Gastroesophageal sphincter (tissue), 4 donors: Measurements from ENCODE around the gene GLDN. TPM values are rescaled to one million over a fixed set of nuclear protein-coding genes. Genes with fewer than 3 reads are reported as not detected.

Source experiments
- ATAC-seq: fragments of 150-250 bp; one replicate; pipeline ENCODE4 v1.9.1; 2016; ENCODE audit warnings: mild to moderate bottlenecking, moderate library complexity
- H3K27ac ChIP-seq, 4 donors: fragments of 200-600 bp; sonication (generic) in 3 of 4; 1 replicate in 3 of 4; 2 replicates in 1 of 4; pipeline ENCODE4 v1.5.1; 2016 to 2019
- H3K27me3 ChIP-seq: fragments of 200-600 bp; sonication (generic); one replicate; pipeline ENCODE4 v1.5.1; 2019
- H3K36me3 ChIP-seq, 2 donors: fragments of 200-600 bp; sonication (generic); one replicate each; pipeline ENCODE4 v1.5.1; 2019; ENCODE audit warnings: control low read depth in 1 of 2
- H3K4me1 ChIP-seq, 3 donors: fragments of 200-600 bp; sonication (generic); 1 replicate in 2 of 3; 2 replicates in 1 of 3; pipeline ENCODE4 v1.5.1; 2016 to 2019; ENCODE audit warnings: control low read depth in 2 of 3
- H3K4me3 ChIP-seq, 2 donors: fragments of 200-600 bp; sonication (generic); one replicate each; pipeline ENCODE4 v1.5.1; 2019; ENCODE audit warnings: mild to moderate bottlenecking in 1 of 2, moderate library complexity in 1 of 2
- H3K9me3 ChIP-seq, 3 donors: fragments of 200-600 bp; sonication (generic); one replicate each; pipeline ENCODE4 v1.5.1; 2017 to 2019; ENCODE audit warnings: control low read depth in 2 of 3
- CTCF ChIP-seq, 4 experiments: fragments of 200-600 bp in 2 of 4; fragments of 450-650 bp in 2 of 4; sonication (generic) in 1 of 4; IDR thresholded peaks; one replicate each; pipeline ENCODE4 v1.5.1; 2017 to 2019; ENCODE audit warnings: antibody characterized with exemption in 4 of 4, mild to moderate bottlenecking in 2 of 4, moderate library complexity in 2 of 4
- EP300 ChIP-seq: sonication (generic); formaldehyde crosslinking; IDR thresholded peaks from one replicate; pipeline ENCODE4 v1.6.1; 2017; ENCODE audit warnings: antibody characterized with exemption, mild to moderate bottlenecking
- POLR2A ChIP-seq, 2 donors: fragments of 450-650 bp; IDR thresholded peaks; one replicate each; pipeline ENCODE4 v1.6.1; 2017; ENCODE audit warnings: antibody characterized with exemption in 2 of 2, mild to moderate bottlenecking in 2 of 2, moderate library complexity in 1 of 2
- POLR2AphosphoS5 ChIP-seq: sonication (generic); formaldehyde crosslinking; IDR thresholded peaks from one replicate; pipeline ENCODE4 v1.6.1; 2017; ENCODE audit warnings: antibody characterized with exemption
- WGBS, 2 donors: methylation state at CpG; one replicate each; pipeline ENCODE4 v1.1.5; 2018; ENCODE audit warnings: low coverage in 1 of 2; 5-methylcytosine and 5-hydroxymethylcytosine counted together
- total RNA-seq, 4 donors: library from RNA; depleted of rRNA; stranded (reverse); fragments of >200 nt; gene quantifications; one replicate each; pipeline ENCODE4 v1.1.0, GENCODE V29; 2016

Gene GLDN
- total RNA-seq, 4 donors from 2014 or later, result 3.7 to 19.6 (median 4.4) TPM

- Histone ChIP-seq H3K4me1 (peaks cover 0 to 8% (median 0%) of the 10 kb centered on the region in 3 donors), H3K36me3 (no peaks in the 10 kb centered on the region), H3K27ac (no peak overlapping the region), H3K27me3 (peaks cover 15% of the 10 kb centered on the region), H3K9me3 (no peaks in the 10 kb centered on the region), H3K4me3 (no peak overlapping the region)
- ATAC-seq, result no peak
- TF ChIP-seq CTCF (IDR thresholded peaks at IDR 0.05) (peak in 1 of 4 experiments; percentile 61), POLR2A (IDR thresholded peaks at IDR 0.05) (no peak)
- 29 to 43% methylated on average over 3 to 6 of the region's 12 CpGs for WGBS, 2 donors
These were observed 60.5 kb downstream of the GLDN start for GRCh38 chr15:51401872-51402517.

- Histone ChIP-seq H3K4me3 (no peak overlapping the region), H3K9me3 (no peaks in the 10 kb centered on the region), H3K27me3 (peaks cover 15% of the 10 kb centered on the region), H3K4me1 (peaks cover 0 to 8% (median 0%) of the 10 kb centered on the region in 3 donors), H3K27ac (no peak overlapping the region), H3K36me3 (no peaks in the 10 kb centered on the region)
- no peak for ATAC-seq
- 54% methylated on average over 2 to 7 of the region's 8 CpGs for WGBS, 2 donors
- TF ChIP-seq POLR2AphosphoS5 (no peak), POLR2A (IDR thresholded peaks at IDR 0.05) (no peak), CTCF (IDR thresholded peaks at IDR 0.05) (peak in 3 of 4 experiments; percentile 24 to 55 (median 29))
These were observed 61.8 kb downstream of the GLDN start for GRCh38 chr15:51403072-51403878.

- ATAC-seq, result no peak
- H3K4me3 ChIP-seq, result no peak overlapping the region
- H3K36me3 ChIP-seq, result no peaks in the 10 kb centered on the region
- peaks cover 0 to 8% (median 0%) of the 10 kb centered on the region in 3 donors for H3K4me1 ChIP-seq
- WGBS, 2 donors, result 81 to 92% methylated on average over 4 to 7 of the region's 9 CpGs
- TF ChIP-seq CTCF (IDR thresholded peaks at IDR 0.05), result no peak
- TF ChIP-seq EP300, result no peak
- TF ChIP-seq POLR2A (IDR thresholded peaks at IDR 0.05), result no peak
- TF ChIP-seq POLR2AphosphoS5, result no peak
- peaks cover 11% of the 10 kb centered on the region for H3K27me3 ChIP-seq
- H3K27ac ChIP-seq, result no peak overlapping the region
- no peaks in the 10 kb centered on the region for H3K9me3 ChIP-seq
These were observed 62.7 kb downstream of the GLDN start for GRCh38 chr15:51403946-51404695.

- peaks cover 0 to 8% (median 0%) of the 10 kb centered on the region in 3 donors for H3K4me1 ChIP-seq
- WGBS, 2 donors, result 41 to 74% methylated on average over 7 to 11 of the region's 11 CpGs
- peaks cover 11% of the 10 kb centered on the region for H3K27me3 ChIP-seq
- H3K9me3 ChIP-seq, result no peaks in the 10 kb centered on the region
- no peak overlapping the region for H3K4me3 ChIP-seq
- no peak for ATAC-seq
- H3K36me3 ChIP-seq, result no peaks in the 10 kb centered on the region
- TF ChIP-seq CTCF (IDR thresholded peaks at IDR 0.05), result no peak
- no peak for TF ChIP-seq POLR2AphosphoS5
- TF ChIP-seq EP300, result no peak
- no peak for TF ChIP-seq POLR2A (IDR thresholded peaks at IDR 0.05)
- no peak overlapping the region for H3K27ac ChIP-seq
These were observed 64.5 kb downstream of the GLDN start for GRCh38 chr15:51405693-51406523.
